H1 (cell line): ENCODE results near the gene SHC1. TPM values are rescaled to one million over a fixed set of nuclear protein-coding genes. Genes with fewer than 3 reads are reported as not detected.
A peak's percentile ranks its signal among the peaks of the same experiment; 100 is the strongest.

Experiments
- CTCF ChIA-PET: fragments of 300-600 bp; sonication (Branson Sonifier 250); formaldehyde crosslinking; loops from one replicate; lab custom pipeline; 2021; ENCODE audit not compliant: partially characterized antibody; lab: Charles Lee
- POLR2A ChIA-PET: fragments of 300-600 bp; sonication (Branson Sonifier 250); formaldehyde crosslinking; loops from one replicate; lab custom pipeline; 2021; ENCODE audit warnings: inconsistent platforms; ENCODE audit not compliant: partially characterized antibody; lab: Charles Lee
- DNase-seq, 2 experiments: peaks; one replicate each; pipeline versions ENCODE4 v3.0.0 to v3.0.0-alpha.2; 2010 to 2022; ENCODE audit warnings: low spot score in 2 of 2, low read depth in 1 of 2, mixed read lengths in 1 of 2
- FAIRE-seq: peaks from 2 replicates; lab custom pipeline; 2011; peaks lifted over from hg19 to GRCh38; lab: Jason Lieb, UNC
- H2AFZ ChIP-seq: 2 replicates; pipeline ENCODE4 v1.8.1; 2012; ENCODE audit warnings: low read length, inconsistent platforms
- H2AK5ac ChIP-seq: 2 replicates; pipeline ENCODE4 v1.6.1; 2013; ENCODE audit warnings: low read depth, low read length
- H2BK120ac ChIP-seq: replicated peaks from 2 replicates; pipeline ENCODE3; 2013; ENCODE audit warnings: low read depth, low read length, inconsistent platforms
- H2BK12ac ChIP-seq: 2 replicates; pipeline ENCODE4 v1.6.1; 2013; ENCODE audit warnings: low read depth, low read length
- H2BK15ac ChIP-seq: 2 replicates; pipeline ENCODE4 v1.6.1; 2013; ENCODE audit warnings: low read length
- H2BK20ac ChIP-seq: 2 replicates; pipeline ENCODE4 v1.6.1; 2013; ENCODE audit warnings: low read length
- H2BK5ac ChIP-seq: 2 replicates; pipeline ENCODE4 v1.6.1; 2013; ENCODE audit warnings: low read depth, low read length
- H3K14ac ChIP-seq: 2 replicates; pipeline ENCODE4 v1.6.1; 2013; ENCODE audit warnings: inconsistent platforms; ENCODE audit not compliant: insufficient read length
- H3K18ac ChIP-seq: 2 replicates; pipeline ENCODE4 v1.6.1; 2013; ENCODE audit warnings: low read length; ENCODE audit errors: extremely low read depth
- H3K23ac ChIP-seq: 2 replicates; pipeline ENCODE4 v1.6.1; 2013; ENCODE audit warnings: inconsistent platforms; ENCODE audit not compliant: insufficient read length
- H3K23me2 ChIP-seq: 2 replicates; pipeline ENCODE4 v1.6.1; 2013; ENCODE audit warnings: low read depth, low read length
- H3K27ac ChIP-seq: 2 replicates; pipeline ENCODE4 v1.6.1; 2011; ENCODE audit warnings: low read depth, low read length, inconsistent platforms
- H3K27me3 ChIP-seq, 4 experiments: replicated peaks in 1 of 4; 1 replicate in 1 of 4; 2 replicates in 3 of 4; pipeline versions ENCODE4 v1.6.1 to v1.8.1; 2011 to 2013; ENCODE audit warnings: low read length in 3 of 4, mild to moderate bottlenecking in 3 of 4, inconsistent platforms in 2 of 4, mixed read lengths in 2 of 4, moderate library complexity in 1 of 4; ENCODE audit not compliant: control insufficient read depth in 3 of 4, insufficient read depth in 3 of 4; ENCODE audit errors: extremely low read depth in 1 of 4
- H3K36me3 ChIP-seq, 4 experiments: 2 replicates each; pipeline versions ENCODE4 v1.6.1 to v1.8.1; 2011 to 2013; ENCODE audit warnings: mild to moderate bottlenecking in 4 of 4, low read length in 3 of 4, moderate library complexity in 2 of 4, control low read depth in 1 of 4, inconsistent platforms in 1 of 4; ENCODE audit not compliant: insufficient read depth in 4 of 4, control insufficient read depth in 2 of 4
- H3K4ac ChIP-seq: replicated peaks from 2 replicates; pipeline ENCODE3; 2013; ENCODE audit warnings: low read length, low read depth, mixed read lengths, inconsistent platforms; ENCODE audit not compliant: insufficient read length
- H3K4me1 ChIP-seq, 4 experiments: replicated peaks in 1 of 4; 1 replicate in 1 of 4; 2 replicates in 3 of 4; pipeline versions ENCODE4 v1.6.1 to v1.8.1; 2011 to 2013; ENCODE audit warnings: low read length in 3 of 4, inconsistent platforms in 2 of 4, mixed read lengths in 1 of 4; ENCODE audit not compliant: insufficient read depth in 4 of 4, control insufficient read depth in 3 of 4
- H3K4me2 ChIP-seq, 2 experiments: 2 replicates each; pipeline versions ENCODE4 v1.6.1 to v1.8.1; 2011 to 2013; ENCODE audit warnings: low read depth in 2 of 2, low read length in 2 of 2, control low read depth in 1 of 2, inconsistent platforms in 1 of 2, mild to moderate bottlenecking in 1 of 2; ENCODE audit not compliant: insufficient read depth in 1 of 2
- H3K4me3 ChIP-seq, 4 experiments: fragments of 200-600, 300-600 bp in 1 of 4; sonication (generic), shearing (Covaris generic), sonication (Bioruptor Twin) in 1 of 4; 2 replicates each; pipeline versions ENCODE4 v1.5.1 to v1.8.1; 2011 to 2016; ENCODE audit warnings: low read length in 4 of 4, low read depth in 3 of 4, control low read depth in 2 of 4, inconsistent platforms in 2 of 4, mild to moderate bottlenecking in 2 of 4, mixed read lengths in 1 of 4, moderate library complexity in 1 of 4; ENCODE audit not compliant: insufficient read depth in 2 of 4; ENCODE audit errors: extremely low read depth in 1 of 4
- H3K56ac ChIP-seq: replicated peaks from 2 replicates; pipeline ENCODE3; 2013; ENCODE audit warnings: low read depth, mild to moderate bottlenecking, mixed read lengths, low read length, inconsistent platforms; ENCODE audit not compliant: insufficient read length
- H3K79me1 ChIP-seq: 2 replicates; pipeline ENCODE4 v1.6.1; 2013; ENCODE audit warnings: low read depth, low read length, control low read depth
- H3K79me2 ChIP-seq, 2 experiments: 2 replicates each; pipeline versions ENCODE4 v1.6.1 to v1.8.1; 2012 to 2013; ENCODE audit warnings: low read length in 2 of 2, mild to moderate bottlenecking in 2 of 2, inconsistent platforms in 1 of 2; ENCODE audit not compliant: insufficient read depth in 2 of 2, control insufficient read depth in 1 of 2
- H3K9ac ChIP-seq, 4 experiments: replicated peaks in 1 of 4; 1 replicate in 1 of 4; 2 replicates in 3 of 4; pipeline versions ENCODE4 v1.6.1 to v1.8.1; 2011 to 2013; ENCODE audit warnings: low read depth in 3 of 4, low read length in 3 of 4, control low read depth in 2 of 4, mild to moderate bottlenecking in 2 of 4, moderate library complexity in 2 of 4, inconsistent platforms in 1 of 4; ENCODE audit errors: extremely low read depth in 1 of 4
- H3K9me3 ChIP-seq, 2 experiments: 2 replicates each; pipeline versions ENCODE4 v1.6.1 to v1.8.1; 2012 to 2013; ENCODE audit warnings: mild to moderate bottlenecking in 2 of 2, moderate library complexity in 2 of 2, control low read depth in 1 of 2, inconsistent platforms in 1 of 2, low read depth in 1 of 2, low read length in 1 of 2, mixed read lengths in 1 of 2; ENCODE audit not compliant: insufficient read depth in 2 of 2
- H4K20me1 ChIP-seq, 2 experiments: replicated peaks in 1 of 2; 2 replicates each; pipeline versions ENCODE3 to v1.8.1; 2011 to 2013; ENCODE audit warnings: inconsistent platforms in 2 of 2, low read length in 2 of 2, mild to moderate bottlenecking in 1 of 2; ENCODE audit not compliant: insufficient read depth in 2 of 2, control insufficient read depth in 1 of 2
- H4K5ac ChIP-seq: 2 replicates; pipeline ENCODE4 v1.6.1; 2013; ENCODE audit warnings: low read length, low read depth, mixed read lengths, inconsistent platforms; ENCODE audit not compliant: insufficient read length
- H4K8ac ChIP-seq: 2 replicates; pipeline ENCODE4 v1.8.0; 2013; ENCODE audit warnings: mild to moderate bottlenecking, moderate library complexity, low read length, inconsistent platforms; ENCODE audit not compliant: insufficient read depth; ENCODE audit errors: extremely low read depth
- H4K91ac ChIP-seq: replicated peaks from 2 replicates; pipeline ENCODE3; 2013; ENCODE audit warnings: low read length, mixed read lengths, inconsistent platforms; ENCODE audit not compliant: insufficient read length
- SIN3A ChIP-seq, 2 experiments: IDR thresholded peaks in 1 of 2; conservative IDR thresholded peaks in 1 of 2; 2 replicates each; pipeline ENCODE4 v1.6.1; 2011 to 2012; ENCODE audit warnings: low read length in 2 of 2, improper control_type of control experiment in 1 of 2, low read depth in 1 of 2, mild to moderate bottlenecking in 1 of 2
- WGBS, 2 experiments: shearing (Covaris generic) in 1 of 2; methylation state at CpG; one replicate each; pipeline versions ENCODE4 v1.1.6 to v1.1.7; 2013 to 2015; ENCODE audit warnings: low lambda C conversion rate in 2 of 2, mixed read lengths in 2 of 2, inconsistent platforms in 1 of 2, low coverage in 1 of 2, missing lambda C conversion rate in 1 of 2; ENCODE audit not compliant: insufficient replicate concordance in 2 of 2, insufficient coverage in 1 of 2, insufficient read length in 1 of 2; ENCODE audit errors: extremely low coverage in 1 of 2, missing lambda C conversion rate in 1 of 2; 5-methylcytosine and 5-hydroxymethylcytosine counted together
- polyA plus RNA-seq, 7 experiments: library from polyadenylated mRNA; depleted of rRNA in 3 of 7; stranded (reverse) in 5 of 7; unstranded in 2 of 7; fragments of >200 nt in 5 of 7; fragments of 200-250 nt in 2 of 7; gene quantifications; 1 replicate in 5 of 7; 2 replicates in 1 of 7; 4 replicates in 1 of 7; pipeline versions ENCODE4 v1.2.1 to v1.2.3, GENCODE V29; 2011 to 2013; ENCODE audit warnings: missing spikeins in 2 of 7, mixed read lengths in 2 of 7
- total RNA-seq: library from RNA; stranded (reverse); fragmentation: NEBNext Ultra II Directional; extraction: Animal tissue kit (Norgen Biotek cat#: 25700); gene quantifications from 2 replicates; pipeline ENCODE4 v1.2.1, GENCODE V29; 2021

The SHC1 gene
- total and polyA plus RNA-seq, 2 of the 8 experiments (the other 6 are each of a cell fraction or from before 2014, with no cell fraction given) = 177 to 212 TPM

GRCh38 chr1:155000411-155000725 is 29.8 kb upstream of the SHC1 start:
- no peak for TF ChIP-seq SIN3A (conservative IDR thresholded peaks at IDR 0.05 in 1 of 2, IDR thresholded peaks at IDR 0.05 in 1 of 2; ENCODE audit: low read depth in 1 of 2, low read length in 2 of 2)
- no peak overlapping the region for H3K23ac ChIP-seq
- H2BK120ac ChIP-seq = peak overlapping the region; percentile 93
- H3K9me3 ChIP-seq = no peaks in the 10 kb centered on the region
- H3K27ac ChIP-seq = peak overlapping the region; percentile 77; the same call in 1 of the 2 replicates
- H2AK5ac ChIP-seq = peak overlapping the region; percentile 97
- H4K20me1 ChIP-seq = peaks cover 0 to 2% of the 10 kb centered on the region in 2 experiments
- no peaks in the 10 kb centered on the region for H3K36me3 ChIP-seq
- H3K14ac ChIP-seq = no peak overlapping the region
- H3K79me2 ChIP-seq = peaks cover 0 to 23% of the 10 kb centered on the region in 2 experiments; a peak in 2 of 4 replicates
- DNase-seq = no peak
- H4K5ac ChIP-seq = peak overlapping the region; percentile 93
- H3K23me2 ChIP-seq = peaks cover 18% of the 10 kb centered on the region; the same call in 1 of the 2 replicates
- H3K79me1 ChIP-seq = no peaks in the 10 kb centered on the region
- H3K9ac ChIP-seq = peak overlapping the region in 2 of 4 experiments; percentile 63; a peak in 4 of 7 replicates
- H2BK5ac ChIP-seq = peak overlapping the region; percentile 97
- no peak overlapping the region for H4K8ac ChIP-seq
- no peak overlapping the region for H2AFZ ChIP-seq
- H4K91ac ChIP-seq = peak overlapping the region; percentile 99
- peak overlapping the region; percentile 90; the same call in 1 of the 2 replicates for H2BK20ac ChIP-seq
- H2BK12ac ChIP-seq = peak overlapping the region; percentile 96; the same call in 1 of the 2 replicates
- no peak for FAIRE-seq
- H3K4ac ChIP-seq = peak overlapping the region; percentile 36
- ChIA-PET CTCF (interaction anchor here (2.1 to 14.0 kb wide), 8 partner anchors 14 to 59 kb away, joined by 10 to 334 read pairs (median 112); partner anchors contain the start of genes CKS1B, EFNA4, FLAD1 and PBXIP1), POLR2A (interaction anchor here (1.3 to 42.8 kb wide), 5 partner anchors 16 to 80 kb away, joined by 6 to 702 read pairs (median 8); partner anchors contain the start of genes ADAM15, CKS1B, FLAD1 and PBXIP1)
- H3K4me3 ChIP-seq = peak overlapping the region; percentile 55 to 77 (median 58)
- H3K18ac ChIP-seq = peak overlapping the region; percentile 99
- H2BK15ac ChIP-seq = peak overlapping the region; percentile 88; the same call in 1 of the 2 replicates
- peak overlapping the region; percentile 91 for H3K56ac ChIP-seq
- no peaks in the 10 kb centered on the region for H3K27me3 ChIP-seq
- H3K4me2 ChIP-seq = peak overlapping the region; percentile 79 to 91
- H3K4me1 ChIP-seq = peaks cover 6 to 14% (median 11%) of the 10 kb centered on the region in 4 experiments
- WGBS, 2 experiments = 0% methylated on average over 7 of the region's 13 CpGs; no CpG with 5 or more reads in 1 of the 2 experiments
